GM12891 (cell line): Measurements from ENCODE around the gene FOXF1.

ENCODE experiments used
- POLR2A ChIP-seq: IDR thresholded peaks from 2 replicates; pipeline ENCODE4 v1.6.1; 2011; ENCODE audit warnings: low read depth, low read length, control low read depth
- POLR2AphosphoS5 ChIP-seq: IDR thresholded peaks from 2 replicates; pipeline ENCODE4 v1.6.1; 2011; ENCODE audit warnings: low read depth, low read length, control low read depth

DNA sequence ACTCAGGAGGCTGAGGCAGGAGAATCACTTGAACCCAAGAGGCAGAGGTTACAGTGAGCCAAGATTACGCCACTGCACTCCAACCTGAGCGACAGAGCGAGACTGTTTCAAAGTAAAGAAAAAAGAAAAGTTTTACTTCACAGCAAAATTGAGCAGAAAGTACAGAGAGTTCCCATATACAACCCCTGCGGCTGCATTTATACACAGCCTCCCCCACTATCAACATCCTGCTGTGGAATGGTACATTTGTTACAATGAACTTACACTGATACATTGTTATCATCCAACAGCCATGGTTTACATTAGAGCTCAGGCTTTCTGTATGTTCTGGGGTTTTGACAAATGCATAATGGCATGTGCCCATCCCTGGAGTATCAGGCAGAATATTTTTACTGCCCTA, 47.3 kb downstream of the FOXF1 start:
- no peak for TF ChIP-seq POLR2AphosphoS5
- no peak for TF ChIP-seq POLR2A
